Ectodermal cell (in vitro differentiated cells): ENCODE data around the gene PPP1R3F.

Source experiments
- H3K27ac ChIP-seq: 2 replicates; pipeline ENCODE4 v1.7.0; 2013; ENCODE audit warnings: mild to moderate bottlenecking, low read depth, low read length; ENCODE audit not compliant: insufficient read depth, poor library complexity, severe bottlenecking
- H3K27me3 ChIP-seq: 2 replicates; pipeline ENCODE4 v1.7.0; 2013; ENCODE audit warnings: mild to moderate bottlenecking, low read length; ENCODE audit not compliant: insufficient read depth, control insufficient read depth, poor library complexity, severe bottlenecking
- H3K36me3 ChIP-seq: one replicate; pipeline ENCODE4 v1.7.0; 2013; ENCODE audit warnings: low read length; ENCODE audit not compliant: control insufficient read depth, insufficient read depth
- H3K4me1 ChIP-seq: one replicate; pipeline ENCODE4 v1.7.0; 2013; ENCODE audit warnings: low read length; ENCODE audit not compliant: control insufficient read depth, insufficient read depth
- H3K4me3 ChIP-seq: 2 replicates; pipeline ENCODE4 v1.7.0; 2013; ENCODE audit warnings: low read depth, low read length, control low read depth; ENCODE audit not compliant: insufficient read depth
- H3K9me3 ChIP-seq: 2 replicates; pipeline ENCODE4 v1.7.0; 2013; ENCODE audit warnings: mild to moderate bottlenecking, low read length, moderate library complexity; ENCODE audit not compliant: control insufficient read depth
- WGBS, 2 experiments: methylation state at CpG; one replicate each; pipeline ENCODE4 v1.1.7; 2013; ENCODE audit warnings: missing lambda C conversion rate in 2 of 2; 5-methylcytosine and 5-hydroxymethylcytosine counted together

The PPP1R3F gene

GRCh38 chrX:49233176-49233575 lies 36.4 kb upstream of the PPP1R3F start, which contains the start of gene CACNA1F:
CACNA1F (minus strand) TSS chrX:49233340; CDS start chrX:49233309, 31 bp downstream.
- H3K27ac ChIP-seq: no peak within 1 kb of the TSS
- no peaks in the 10 kb centered on the region for H3K27me3 ChIP-seq
- no peaks in the 10 kb centered on the region for H3K9me3 ChIP-seq
- H3K36me3 ChIP-seq: no peaks in the 10 kb centered on the region
- no peaks in the 10 kb centered on the region for H3K4me1 ChIP-seq
- no peak within 1 kb of the TSS for H3K4me3 ChIP-seq
- WGBS, 2 experiments: 73% methylated on average over 3 of the region's 9 CpGs; no CpG with 5 or more reads in 1 of the 2 experiments

- no peaks in the 10 kb centered on the region for H3K36me3 ChIP-seq
- H3K27ac ChIP-seq: no peak overlapping the region
- H3K27me3 ChIP-seq: no peaks in the 10 kb centered on the region
- WGBS, 2 experiments: 97% methylated on average over 56 of the region's 56 CpGs
- H3K4me1 ChIP-seq: no peaks in the 10 kb centered on the region
- no peaks in the 10 kb centered on the region for H3K9me3 ChIP-seq
- H3K4me3 ChIP-seq: no peak overlapping the region
These were observed 35.6 kb upstream of the PPP1R3F start for GRCh38 chrX:49233887-49234555.

- Histone ChIP-seq H3K36me3 (no peaks in the 10 kb centered on the region), H3K27me3 (no peaks in the 10 kb centered on the region), H3K4me3 (no peak overlapping the region), H3K9me3 (no peaks in the 10 kb centered on the region), H3K4me1 (no peaks in the 10 kb centered on the region), H3K27ac (no peak overlapping the region)
- 95 to 97% methylated on average over 9 of the region's 9 CpGs for WGBS, 2 experiments
These were observed 32.5 kb upstream of the PPP1R3F start for GRCh38 chrX:49237060-49237459.

- no peak overlapping the region for H3K27ac ChIP-seq
- no peaks in the 10 kb centered on the region for H3K27me3 ChIP-seq
- no peaks in the 10 kb centered on the region for H3K4me1 ChIP-seq
- WGBS, 2 experiments: 90 to 95% methylated on average over 7 of the region's 7 CpGs
- no peaks in the 10 kb centered on the region for H3K9me3 ChIP-seq
- no peak overlapping the region for H3K4me3 ChIP-seq
- no peaks in the 10 kb centered on the region for H3K36me3 ChIP-seq
These were observed 30.9 kb upstream of the PPP1R3F start for GRCh38 chrX:49238735-49239134.

- H3K4me3 ChIP-seq: no peak overlapping the region
- H3K4me1 ChIP-seq: no peaks in the 10 kb centered on the region
- no peaks in the 10 kb centered on the region for H3K27me3 ChIP-seq
- no peaks in the 10 kb centered on the region for H3K9me3 ChIP-seq
- no peaks in the 10 kb centered on the region for H3K36me3 ChIP-seq
- no peak overlapping the region for H3K27ac ChIP-seq
- 93 to 94% methylated on average over 12 of the region's 12 CpGs for WGBS, 2 experiments
These were observed 27.0 kb upstream of the PPP1R3F start for GRCh38 chrX:49242545-49243066.

- H3K27ac ChIP-seq: no peak overlapping the region
- H3K27me3 ChIP-seq: no peaks in the 10 kb centered on the region
- no peaks in the 10 kb centered on the region for H3K9me3 ChIP-seq
- 89 to 90% methylated on average over 12 of the region's 12 CpGs for WGBS, 2 experiments
- no peaks in the 10 kb centered on the region for H3K4me1 ChIP-seq
- H3K36me3 ChIP-seq: no peaks in the 10 kb centered on the region
- H3K4me3 ChIP-seq: no peak overlapping the region
These were observed 26.4 kb upstream of the PPP1R3F start for GRCh38 chrX:49243166-49243565.

GRCh38 chrX:49244207-49244606 lies 25.4 kb upstream of the PPP1R3F start:
- Histone ChIP-seq H3K4me3 (no peak overlapping the region), H3K27me3 (no peaks in the 10 kb centered on the region), H3K4me1 (no peaks in the 10 kb centered on the region), H3K9me3 (no peaks in the 10 kb centered on the region), H3K27ac (no peak overlapping the region), H3K36me3 (no peaks in the 10 kb centered on the region)
- WGBS, 2 experiments: 98 to 100% methylated on average over 2 of the region's 2 CpGs

- Histone ChIP-seq H3K4me3 (no peak overlapping the region), H3K27me3 (no peaks in the 10 kb centered on the region), H3K27ac (no peak overlapping the region), H3K4me1 (no peaks in the 10 kb centered on the region), H3K36me3 (no peaks in the 10 kb centered on the region), H3K9me3 (no peaks in the 10 kb centered on the region)
- WGBS, 2 experiments: 94 to 99% methylated on average over 9 to 10 of the region's 10 CpGs
These were observed 23.1 kb upstream of the PPP1R3F start for GRCh38 chrX:49246541-49246940.

- H3K27ac ChIP-seq: no peak overlapping the region
- no peaks in the 10 kb centered on the region for H3K36me3 ChIP-seq
- H3K4me3 ChIP-seq: no peak overlapping the region
- no peaks in the 10 kb centered on the region for H3K27me3 ChIP-seq
- WGBS, 2 experiments: 95% methylated on average over 11 of the region's 11 CpGs
- no peaks in the 10 kb centered on the region for H3K4me1 ChIP-seq
- no peaks in the 10 kb centered on the region for H3K9me3 ChIP-seq
These were observed 22.2 kb upstream of the PPP1R3F start for GRCh38 chrX:49247346-49247745.

GRCh38 chrX:49247916-49248811 lies 21.4 kb upstream of the PPP1R3F start:
- WGBS, 2 experiments: 94 to 97% methylated on average over 28 of the region's 28 CpGs
- no peak overlapping the region for H3K27ac ChIP-seq

More at GRCh38 chrX:49247916-49248811, 21.4 kb upstream of the PPP1R3F start:
- Histone ChIP-seq H3K36me3 (no peaks in the 10 kb centered on the region), H3K4me1 (no peaks in the 10 kb centered on the region), H3K4me3 (no peak overlapping the region), H3K9me3 (no peaks in the 10 kb centered on the region), H3K27me3 (no peaks in the 10 kb centered on the region)
